Measurements from ENCODE around the gene SMS. TPM values are rescaled to one million over a fixed set of nuclear protein-coding genes. Genes with fewer than 3 reads are reported as not detected.

The SMS gene
- total RNA-seq, 1 donor from 2014 or later: 187 TPM

- no peaks in the 10 kb centered on the region for H4K20me1 ChIP-seq (ENCODE audit: insufficient read depth, low read length)
- no peak overlapping the region for H3K4me3 ChIP-seq (ENCODE audit: insufficient read depth, low read depth, low read length)
- H3K36me3 ChIP-seq (ENCODE audit: insufficient read depth, low read length): no peaks in the 10 kb centered on the region
- no peaks in the 10 kb centered on the region for H3K9me3 ChIP-seq (ENCODE audit: insufficient read depth, low read depth, low read length)
- H3K27ac ChIP-seq (ENCODE audit: low read depth, low read length): no peak overlapping the region
- H3K27me3 ChIP-seq (ENCODE audit: insufficient read depth, low read length): no peaks in the 10 kb centered on the region
- H3K27me3 Mint-ChIP-seq (ENCODE audit: low read depth, unreplicated experiment): no peaks in the 10 kb centered on the region
- no peak overlapping the region for H2AFZ ChIP-seq (ENCODE audit: low read depth, low read length)
- no peak overlapping the region for H3K4me2 ChIP-seq (ENCODE audit: low read length)
- FAIRE-seq (no peak), DNase-seq (ENCODE audit: low read depth) (no peak)
- H3K4me1 ChIP-seq (ENCODE audit: insufficient read depth, low read length): no peaks in the 10 kb centered on the region
- H3K4me1 Mint-ChIP-seq (ENCODE audit: low read depth, unreplicated experiment): no peaks in the 10 kb centered on the region
- H3K4me3 Mint-ChIP-seq (ENCODE audit: unreplicated experiment): no peak overlapping the region
- TF ChIP-seq EZH2 (IDR thresholded peaks at IDR 0.05; ENCODE audit: insufficient read depth, low read length) (no peak), CTCF (IDR thresholded peaks at IDR 0.05; ENCODE audit: insufficient read depth, low read depth, low read length) (no peak)
- peaks cover 2% of the 10 kb centered on the region for H3K36me3 Mint-ChIP-seq (ENCODE audit: low read depth, unreplicated experiment)
- no peak overlapping the region for H3K9ac ChIP-seq (ENCODE audit: low read length)
- no peaks in the 10 kb centered on the region for H3K79me2 ChIP-seq (ENCODE audit: insufficient read depth, low read length)
- H3K27ac Mint-ChIP-seq (ENCODE audit: unreplicated experiment): no peak overlapping the region
- H3K9me3 Mint-ChIP-seq (ENCODE audit: unreplicated experiment): no peaks in the 10 kb centered on the region
Observed at GRCh38 chrX:22012931-22013330, 72.4 kb downstream of the SMS start.

- FAIRE-seq: no peak
- Mint-ChIP-seq H3K27ac (ENCODE audit: unreplicated experiment) (no peak overlapping the region), H3K4me3 (ENCODE audit: unreplicated experiment) (no peak overlapping the region), H3K4me1 (ENCODE audit: low read depth, unreplicated experiment) (no peaks in the 10 kb centered on the region), H3K36me3 (ENCODE audit: low read depth, unreplicated experiment) (no peaks in the 10 kb centered on the region), H3K9me3 (ENCODE audit: unreplicated experiment) (no peaks in the 10 kb centered on the region), H3K27me3 (ENCODE audit: low read depth, unreplicated experiment) (no peaks in the 10 kb centered on the region)
- Histone ChIP-seq H3K4me3 (ENCODE audit: insufficient read depth, low read depth, low read length) (no peak overlapping the region), H3K36me3 (ENCODE audit: insufficient read depth, low read length) (no peaks in the 10 kb centered on the region), H3K27ac (ENCODE audit: low read depth, low read length) (no peak overlapping the region), H3K9ac (ENCODE audit: low read length) (no peak overlapping the region), H3K4me2 (ENCODE audit: low read length) (no peak overlapping the region), H3K4me1 (ENCODE audit: insufficient read depth, low read length) (no peaks in the 10 kb centered on the region), H3K79me2 (ENCODE audit: insufficient read depth, low read length) (no peaks in the 10 kb centered on the region), H3K9me3 (ENCODE audit: insufficient read depth, low read depth, low read length) (no peaks in the 10 kb centered on the region), H4K20me1 (ENCODE audit: insufficient read depth, low read length) (no peaks in the 10 kb centered on the region), H3K27me3 (ENCODE audit: insufficient read depth, low read length) (no peaks in the 10 kb centered on the region), H2AFZ (ENCODE audit: low read depth, low read length) (no peak overlapping the region)
- no peak for TF ChIP-seq EZH2 (IDR thresholded peaks at IDR 0.05; ENCODE audit: insufficient read depth, low read length)
- TF ChIP-seq CTCF (IDR thresholded peaks at IDR 0.05; ENCODE audit: insufficient read depth, low read depth, low read length): no peak
- DNase-seq (ENCODE audit: low read depth): no peak
Observed at GRCh38 chrX:22015139-22015750, 74.7 kb downstream of the SMS start.

DNA sequence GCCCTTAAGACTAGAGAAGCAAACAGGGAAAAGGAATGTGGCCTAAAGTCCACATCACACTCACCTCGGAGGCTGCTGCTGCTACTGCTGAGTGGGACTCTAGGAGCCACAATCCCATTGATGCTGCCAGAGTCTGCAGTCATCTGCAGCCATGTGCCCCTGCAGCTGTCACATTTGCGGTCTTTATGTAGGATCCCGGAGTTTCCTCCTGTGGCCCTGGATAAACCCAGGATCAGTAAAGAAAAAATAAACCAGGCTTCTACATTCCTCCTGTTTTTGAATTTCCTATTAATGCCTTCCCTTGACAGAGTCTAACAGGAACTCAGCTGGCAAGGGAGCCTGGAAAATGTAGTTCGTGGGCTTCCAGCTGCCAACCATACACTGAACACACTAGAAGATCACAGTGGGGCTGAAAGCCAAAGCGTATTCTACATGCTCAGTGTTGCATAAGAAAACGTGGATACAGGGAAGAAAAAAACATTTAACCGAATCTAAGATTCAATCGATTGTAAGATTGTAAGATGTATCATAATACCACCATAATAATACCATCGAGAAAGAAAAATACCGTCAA is 81.3 kb downstream of the SMS start:
- DNase-seq (ENCODE audit: low read depth): no peak
- H3K27ac Mint-ChIP-seq (ENCODE audit: unreplicated experiment): no peak overlapping the region
- H3K9me3 ChIP-seq (ENCODE audit: insufficient read depth, low read depth, low read length): no peaks in the 10 kb centered on the region
- H3K36me3 ChIP-seq (ENCODE audit: insufficient read depth, low read length): no peaks in the 10 kb centered on the region
- TF ChIP-seq EZH2 (IDR thresholded peaks at IDR 0.05; ENCODE audit: insufficient read depth, low read length) (no peak), CTCF (IDR thresholded peaks at IDR 0.05; ENCODE audit: insufficient read depth, low read depth, low read length) (no peak)
- no peak overlapping the region for H3K4me2 ChIP-seq (ENCODE audit: low read length)
- H3K9ac ChIP-seq (ENCODE audit: low read length): no peak overlapping the region
- no peaks in the 10 kb centered on the region for H3K27me3 Mint-ChIP-seq (ENCODE audit: low read depth, unreplicated experiment)
- no peaks in the 10 kb centered on the region for H3K4me1 ChIP-seq (ENCODE audit: insufficient read depth, low read length)
- FAIRE-seq: no peak
- H4K20me1 ChIP-seq (ENCODE audit: insufficient read depth, low read length): no peaks in the 10 kb centered on the region
- H3K27me3 ChIP-seq (ENCODE audit: insufficient read depth, low read length): no peaks in the 10 kb centered on the region
- no peak overlapping the region for H2AFZ ChIP-seq (ENCODE audit: low read depth, low read length)
- H3K4me3 Mint-ChIP-seq (ENCODE audit: unreplicated experiment): no peak overlapping the region
- no peaks in the 10 kb centered on the region for H3K4me1 Mint-ChIP-seq (ENCODE audit: low read depth, unreplicated experiment)
- no peaks in the 10 kb centered on the region for H3K9me3 Mint-ChIP-seq (ENCODE audit: unreplicated experiment)
- no peak overlapping the region for H3K27ac ChIP-seq (ENCODE audit: low read depth, low read length)
- H3K79me2 ChIP-seq (ENCODE audit: insufficient read depth, low read length): no peaks in the 10 kb centered on the region
- no peak overlapping the region for H3K4me3 ChIP-seq (ENCODE audit: insufficient read depth, low read depth, low read length)
- no peaks in the 10 kb centered on the region for H3K36me3 Mint-ChIP-seq (ENCODE audit: low read depth, unreplicated experiment)

Measured in astrocyte (in vitro differentiated cells and primary cell).